H1 (cell line): ENCODE measurements around the gene CCDC121. TPM values are rescaled to one million over a fixed set of nuclear protein-coding genes. Genes with fewer than 3 reads are reported as not detected.

Experiments
- CHD1 ChIP-seq: IDR thresholded peaks from 2 replicates; pipeline ENCODE4 v1.6.1; 2012; ENCODE audit warnings: low read depth, low read length, improper control_type of control experiment
- EP300 ChIP-seq, 2 experiments: IDR thresholded peaks; 1 replicate in 1 of 2; 2 replicates in 1 of 2; pipeline ENCODE4 v1.6.1; 2011 to 2012; ENCODE audit warnings: low read depth in 2 of 2, low read length in 2 of 2, mild to moderate bottlenecking in 2 of 2, borderline replicate concordance in 1 of 2, inconsistent platforms in 1 of 2, moderate library complexity in 1 of 2
- RFX5 ChIP-seq: IDR thresholded peaks from 2 replicates; pipeline ENCODE4 v1.6.1; 2011; ENCODE audit warnings: low read depth, low read length, improper control_type of control experiment, borderline replicate concordance
- polyA plus RNA-seq, 7 experiments: library from polyadenylated mRNA; depleted of rRNA in 3 of 7; stranded (reverse) in 5 of 7; unstranded in 2 of 7; fragments of >200 nt in 5 of 7; fragments of 200-250 nt in 2 of 7; gene quantifications; 1 replicate in 5 of 7; 2 replicates in 1 of 7; 4 replicates in 1 of 7; pipeline versions ENCODE4 v1.2.1 to v1.2.3, GENCODE V29; 2011 to 2013; ENCODE audit warnings: missing spikeins in 2 of 7, mixed read lengths in 2 of 7
- total RNA-seq: library from RNA; stranded (reverse); fragmentation: NEBNext Ultra II Directional; extraction: Animal tissue kit (Norgen Biotek cat#: 25700); gene quantifications from 2 replicates; pipeline ENCODE4 v1.2.1, GENCODE V29; 2021

CCDC121 gene
- total and polyA plus RNA-seq, 2 of the 8 experiments (the other 6 are each of a cell fraction or from before 2014, with no cell fraction given): 0.68 to 1.5 TPM

GRCh38 chr2:27621524-27621923, 7.3 kb downstream of the CCDC121 start (continued):
- no peak for TF ChIP-seq EP300 (IDR thresholded peaks at IDR 0.05; ENCODE audit: borderline replicate concordance in 1 of 2, low read depth in 2 of 2, low read length in 2 of 2)
- TF ChIP-seq RFX5: no peak
- no peak for TF ChIP-seq CHD1
- TF ChIP-seq, all 59 proteins: peak for 2
